Endothelial cell of umbilical vein (primary cell): ENCODE measurements around the gene SEC22A. TPM values are rescaled to one million over a fixed set of nuclear protein-coding genes. Genes with fewer than 3 reads are reported as not detected.

Experiments
- BruUV-seq: library from RNA; stranded (reverse); fragments of 400-500 nt; replicated peaks from 2 replicates; lab custom pipeline; 2021; lab: Mats Ljungman, UMichigan
- CTCF ChIA-PET: fragments of 300-600, 350-600 bp; sonication (Branson Sonifier 250); formaldehyde crosslinking; loops from one replicate; lab custom pipeline; 2021; ENCODE audit warnings: antibody characterized with exemption, inconsistent platforms; lab: Charles Lee
- POLR2A ChIA-PET: fragments of 300-600, 350-600 bp; sonication (Branson Sonifier 250); formaldehyde crosslinking; loops from one replicate; lab custom pipeline; 2021; ENCODE audit warnings: antibody characterized with exemption, inconsistent platforms; lab: Charles Lee
- DNase-seq: peaks from one replicate; pipeline ENCODE4 v3.0.0-alpha.2; 2011; ENCODE audit warnings: low read depth, low spot score
- FAIRE-seq: peaks from 2 replicates; lab custom pipeline; 2011; peaks lifted over from hg19 to GRCh38; lab: Jason Lieb, UNC
- H2AFZ ChIP-seq: 2 replicates; pipeline ENCODE4 v1.6.0; 2012; ENCODE audit warnings: low read depth, low read length, control low read depth, inconsistent platforms
- H3K27ac ChIP-seq: 2 replicates; pipeline ENCODE4 v1.5.1; 2011; ENCODE audit warnings: low read depth, mild to moderate bottlenecking, control low read depth, low read length, moderate library complexity; ENCODE audit not compliant: insufficient read depth
- H3K27me3 ChIP-seq, 2 experiments: 2 replicates each; pipeline versions ENCODE4 v1.6.0 to v1.6.1; 2011; ENCODE audit warnings: low read length in 2 of 2, mixed read lengths in 1 of 2; ENCODE audit not compliant: control insufficient read depth in 2 of 2, insufficient read depth in 2 of 2
- H3K36me3 ChIP-seq, 2 experiments: 2 replicates in 1 of 2; 3 replicates in 1 of 2; pipeline ENCODE4 v1.5.1; 2011; ENCODE audit warnings: low read length in 2 of 2, mild to moderate bottlenecking in 1 of 2, moderate library complexity in 1 of 2; ENCODE audit not compliant: control insufficient read depth in 2 of 2, insufficient read depth in 2 of 2; ENCODE audit errors: extremely low read depth in 1 of 2
- H3K4me1 ChIP-seq: 3 replicates; pipeline ENCODE4 v1.5.1; 2011; ENCODE audit warnings: mild to moderate bottlenecking, low read length; ENCODE audit not compliant: control insufficient read depth, insufficient read depth; ENCODE audit errors: extremely low read depth
- H3K4me2 ChIP-seq: 2 replicates; pipeline ENCODE4 v1.6.1; 2011; ENCODE audit warnings: low read length, control low read depth, mixed read lengths; ENCODE audit not compliant: insufficient read depth
- H3K4me3 ChIP-seq, 3 experiments: fragments of 200-600 bp in 1 of 3; sonication (generic), shearing (Covaris generic) in 1 of 3; replicated peaks in 1 of 3; 2 replicates each; pipeline ENCODE4 v1.5.1; 2011 to 2016; ENCODE audit warnings: control low read depth in 3 of 3, low read length in 3 of 3, mild to moderate bottlenecking in 2 of 3, inconsistent platforms in 1 of 3, low read depth in 1 of 3, moderate library complexity in 1 of 3; ENCODE audit not compliant: insufficient read depth in 1 of 3
- H3K79me2 ChIP-seq: 2 replicates; pipeline ENCODE4 v1.6.0; 2012; ENCODE audit warnings: low read length, inconsistent platforms; ENCODE audit not compliant: control insufficient read depth, insufficient read depth
- H3K9ac ChIP-seq: replicated peaks from 2 replicates; pipeline ENCODE3; 2011; ENCODE audit warnings: low read length, control low read depth; ENCODE audit not compliant: insufficient read depth; ENCODE audit errors: extremely low read depth
- H3K9me1 ChIP-seq: replicated peaks from 3 replicates; pipeline ENCODE4 v1.6.0; 2011; ENCODE audit warnings: mild to moderate bottlenecking, low read length; ENCODE audit not compliant: control insufficient read depth, insufficient read depth; ENCODE audit errors: extremely low read depth
- H3K9me3 ChIP-seq: replicated peaks from 2 replicates; pipeline ENCODE4 v1.5.1; 2012; ENCODE audit warnings: low read length, inconsistent platforms; ENCODE audit not compliant: control insufficient read depth, insufficient read depth
- H4K20me1 ChIP-seq: replicated peaks from 2 replicates; pipeline ENCODE3; 2011; ENCODE audit warnings: mild to moderate bottlenecking, low read length; ENCODE audit not compliant: control insufficient read depth, insufficient read depth; ENCODE audit errors: extremely low read depth
- CTCF ChIP-seq, 2 donors: IDR thresholded peaks; 1 replicate in 1 of 2; 2 replicates in 1 of 2; pipeline ENCODE4 v1.5.1; 2011; ENCODE audit warnings: low read length in 2 of 2, mild to moderate bottlenecking in 2 of 2, moderate library complexity in 2 of 2, control low read depth in 1 of 2, inconsistent platforms in 1 of 2, low read depth in 1 of 2; ENCODE audit not compliant: insufficient read depth in 1 of 2; ENCODE audit errors: extremely low read depth in 1 of 2
- EZH2 ChIP-seq: IDR thresholded peaks from 2 replicates; pipeline ENCODE4 v1.6.1; 2012; ENCODE audit warnings: borderline replicate concordance, low read depth, mild to moderate bottlenecking, moderate library complexity, low read length, inconsistent platforms; ENCODE audit not compliant: severe bottlenecking
- FOS ChIP-seq: IDR thresholded peaks from 2 replicates; pipeline ENCODE4 v1.6.1; 2011; ENCODE audit warnings: mild to moderate bottlenecking, low read length, moderate library complexity, borderline replicate concordance; ENCODE audit not compliant: insufficient read depth
- GATA2 ChIP-seq: IDR thresholded peaks from 2 replicates; pipeline ENCODE4 v1.7.0; 2011; ENCODE audit warnings: low read depth, mild to moderate bottlenecking, moderate library complexity, mixed read lengths, low read length; ENCODE audit not compliant: insufficient read length, insufficient read depth
- JUN ChIP-seq: IDR thresholded peaks from 2 replicates; pipeline ENCODE4 v1.6.1; 2011; ENCODE audit warnings: borderline replicate concordance, low read depth; ENCODE audit not compliant: insufficient read length, insufficient read depth
- MYC ChIP-seq: IDR thresholded peaks from one replicate; pipeline ENCODE4 v1.6.1; 2011; ENCODE audit warnings: mild to moderate bottlenecking, low read depth, low read length
- POLR2A ChIP-seq: IDR thresholded peaks from 2 replicates; pipeline ENCODE4 v1.6.1; 2012; ENCODE audit warnings: low read depth, mild to moderate bottlenecking, control low read depth, low read length
- POLR2AphosphoS5 ChIP-seq: IDR thresholded peaks from 2 replicates; pipeline ENCODE4 v1.6.1; 2012; ENCODE audit warnings: low read depth, mild to moderate bottlenecking, control low read depth, low read length, moderate library complexity; ENCODE audit not compliant: insufficient read depth
- dilution Hi-C: fragments of 300-500 bp; cut with MboI; formaldehyde crosslinking; loops from one replicate; pipeline ENCODE4 v1.15.0; 2019; ENCODE audit warnings: low sequenced_read_pairs; ENCODE audit not compliant: extremely low pct_ligation_motif_present
- intact Hi-C: fragments of 100-400 bp; cut with micrococcal nuclease; formaldehyde crosslinking; loops from one replicate; pipeline ENCODE4 v1.10.0; 2022
- polyA plus RNA-seq, 4 experiments: library from polyadenylated mRNA; depleted of rRNA in 3 of 4; stranded (reverse) in 3 of 4; unstranded in 1 of 4; fragments of >200 nt; gene quantifications; 2 replicates each; pipeline versions ENCODE4 v1.2.1 to v1.2.3, GENCODE V29; 2011 to 2012; ENCODE audit warnings: missing spikeins in 1 of 4
- total RNA-seq: library from RNA; stranded (reverse); gene quantifications from 2 replicates; pipeline ENCODE4 v1.2.3, GENCODE V29; 2021
- TF ChIP-seq, protein P1 (sequence below): IDR thresholded peaks from 2 replicates; pipeline ENCODE4 v1.6.1; 2011; ENCODE audit not compliant: insufficient read depth, insufficient read length

The SEC22A gene
- total and polyA plus RNA-seq, 2 donors (not counting 3 experiments of a cell fraction or from before 2014, with no cell fraction given), result 20.1 to 26.8 TPM

- no peak for DNase-seq
- ChIA-PET CTCF (interaction anchor here (1.2 kb wide), 1 partner anchor 11 kb away, joined by 4 read pairs; no protein-coding TSS in a partner anchor), POLR2A (no interaction called here)
- H3K9me1 ChIP-seq, result no peaks in the 10 kb centered on the region
- H3K4me3 ChIP-seq, result no peak overlapping the region
- H3K27me3 ChIP-seq, result peaks cover 5 to 10% of the 10 kb centered on the region in 2 experiments
- intact Hi-C loops, result no loop called here
- H3K9ac ChIP-seq, result no peak overlapping the region
- TF ChIP-seq EZH2, result no peak
- no peaks in the 10 kb centered on the region for H3K9me3 ChIP-seq
- no peak overlapping the region for H2AFZ ChIP-seq
- H3K4me1 ChIP-seq, result no peaks in the 10 kb centered on the region
- no peak overlapping the region for H3K27ac ChIP-seq
- no peaks in the 10 kb centered on the region for H3K79me2 ChIP-seq
- FAIRE-seq, result no peak
- dilution Hi-C loops, result no loop called here
- H3K4me2 ChIP-seq, result no peak overlapping the region
- H3K36me3 ChIP-seq, result no peaks in the 10 kb centered on the region
- BruUV-seq, result no TSS peak
- H4K20me1 ChIP-seq, result no peaks in the 10 kb centered on the region
These were observed 116.6 kb downstream of the SEC22A start for GRCh38 chr3:123318374-123318773.

GRCh38 chr3:123319760-123320159 lies 118.0 kb downstream of the SEC22A start:
- Histone ChIP-seq H3K79me2 (no peaks in the 10 kb centered on the region), H3K4me3 (no peak overlapping the region), H3K36me3 (no peaks in the 10 kb centered on the region), H3K4me1 (no peaks in the 10 kb centered on the region), H3K27me3 (peaks cover 4 to 5% of the 10 kb centered on the region in 2 experiments), H3K9me1 (no peaks in the 10 kb centered on the region), H2AFZ (no peak overlapping the region), H3K9ac (no peak overlapping the region), H4K20me1 (no peaks in the 10 kb centered on the region), H3K4me2 (no peak overlapping the region), H3K27ac (no peak overlapping the region), H3K9me3 (no peaks in the 10 kb centered on the region)
- CTCF ChIA-PET, result interaction anchor here (0.8 to 1.2 kb wide), 2 partner anchors 9 to 239 kb away, joined by 3 to 5 read pairs; no protein-coding TSS in a partner anchor
- intact Hi-C loops (no loop called here), dilution Hi-C loops (no loop called here)
- TF ChIP-seq GATA2 (no peak), JUN (no peak), MYC (no peak), POLR2A (no peak), EZH2 (no peak), POLR2AphosphoS5 (no peak), CTCF (IDR thresholded peaks at IDR 0.05; ENCODE audit: extremely low read depth in 1 of 2, insufficient read depth in 1 of 2, low read depth in 1 of 2, low read length in 2 of 2) (no peak), FOS (no peak)
- TF ChIP-seq, protein P1, sequence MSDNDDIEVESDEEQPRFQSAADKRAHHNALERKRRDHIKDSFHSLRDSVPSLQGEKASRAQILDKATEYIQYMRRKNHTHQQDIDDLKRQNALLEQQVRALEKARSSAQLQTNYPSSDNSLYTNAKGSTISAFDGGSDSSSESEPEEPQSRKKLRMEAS, result no peak
- POLR2A ChIA-PET, result no interaction called here
- BruUV-seq, result no TSS peak
- FAIRE-seq (no peak), DNase-seq (no peak)
